Left lung (tissue), 10 donors: Measurements from ENCODE around the gene MISFA. TPM values are rescaled to one million over a fixed set of nuclear protein-coding genes. Genes with fewer than 3 reads are reported as not detected.
"Not testable (repeated sequence)": the region's sequence is repeated elsewhere in the genome, so short reads cannot be mapped to it uniquely, and the experiment has no call there.

Experiments
- ATAC-seq: fragments of 200-7000 bp; cut with Tn5 transposase; one replicate; pipeline ENCODE4 v1.9.1; 2020; ENCODE audit warnings: moderate library complexity
- DNase-seq, 4 donors: peaks; one replicate each; pipeline ENCODE4 v3.0.0-alpha.2; 2013 to 2020
- H3K27ac ChIP-seq, 2 donors: fragments of 200-600 bp; sonication (generic) in 1 of 2; one replicate each; pipeline versions ENCODE4 v1.5.0 to v1.8.0; 2020 to 2021
- H3K27me3 ChIP-seq, 2 donors: fragments of 200-600 bp; sonication (generic) in 1 of 2; one replicate each; pipeline versions ENCODE4 v1.5.0 to v1.8.0; 2020 to 2021
- H3K36me3 ChIP-seq, 2 donors: fragments of 200-600 bp; sonication (generic) in 1 of 2; one replicate each; pipeline versions ENCODE4 v1.5.0 to v1.8.0; 2020 to 2021
- H3K4me1 ChIP-seq, 2 donors: fragments of 200-600 bp; one replicate each; pipeline ENCODE4 v1.8.0; 2021
- H3K4me3 ChIP-seq, 2 donors: fragments of 200-600 bp; sonication (generic) in 1 of 2; one replicate each; pipeline versions ENCODE4 v1.5.0 to v1.8.0; 2020 to 2021; ENCODE audit warnings: mild to moderate bottlenecking in 1 of 2
- H3K9me3 ChIP-seq, 2 donors: fragments of 200-600 bp; sonication (generic) in 1 of 2; one replicate each; pipeline versions ENCODE4 v1.5.0 to v1.8.0; 2020 to 2021
- intact Hi-C, 2 donors: fragments of 100-400 bp; cut with DNase I; formaldehyde crosslinking; loops; one replicate each; pipeline versions ENCODE4 v1.11.2 to v1.14.2; 2022
- polyA plus RNA-seq, 6 donors: library from polyadenylated mRNA; unstranded; fragments of 120-200 nt; gene quantifications; one replicate each; pipeline ENCODE4 v1.2.1, GENCODE V29; 2013; ENCODE audit not compliant: insufficient read length in 6 of 6
- total RNA-seq, 2 donors: library from RNA; stranded (reverse); fragmentation: NEBNext Ultra II Directional; extraction: Animal tissue kit (Norgen Biotek cat#: 25700); gene quantifications; one replicate each; pipeline ENCODE4 v1.2.1, GENCODE V29; 2021
- TF ChIP-seq, protein P1 (sequence below), 2 donors: fragments of 200-600 bp; sonication (generic) in 1 of 2; IDR thresholded peaks; one replicate each; pipeline versions ENCODE4 v1.5.0 to v1.8.0; 2021; ENCODE audit warnings: antibody characterized with exemption in 2 of 2
- donor health status: DM: no; HTN: yes; CAD: no.
- donor health status: DM: no; HTN: no; CAD: no.

The MISFA gene
- total and polyA plus RNA-seq, 8 donors = 3.0 to 16.3 (median 13.7) TPM

DNA sequence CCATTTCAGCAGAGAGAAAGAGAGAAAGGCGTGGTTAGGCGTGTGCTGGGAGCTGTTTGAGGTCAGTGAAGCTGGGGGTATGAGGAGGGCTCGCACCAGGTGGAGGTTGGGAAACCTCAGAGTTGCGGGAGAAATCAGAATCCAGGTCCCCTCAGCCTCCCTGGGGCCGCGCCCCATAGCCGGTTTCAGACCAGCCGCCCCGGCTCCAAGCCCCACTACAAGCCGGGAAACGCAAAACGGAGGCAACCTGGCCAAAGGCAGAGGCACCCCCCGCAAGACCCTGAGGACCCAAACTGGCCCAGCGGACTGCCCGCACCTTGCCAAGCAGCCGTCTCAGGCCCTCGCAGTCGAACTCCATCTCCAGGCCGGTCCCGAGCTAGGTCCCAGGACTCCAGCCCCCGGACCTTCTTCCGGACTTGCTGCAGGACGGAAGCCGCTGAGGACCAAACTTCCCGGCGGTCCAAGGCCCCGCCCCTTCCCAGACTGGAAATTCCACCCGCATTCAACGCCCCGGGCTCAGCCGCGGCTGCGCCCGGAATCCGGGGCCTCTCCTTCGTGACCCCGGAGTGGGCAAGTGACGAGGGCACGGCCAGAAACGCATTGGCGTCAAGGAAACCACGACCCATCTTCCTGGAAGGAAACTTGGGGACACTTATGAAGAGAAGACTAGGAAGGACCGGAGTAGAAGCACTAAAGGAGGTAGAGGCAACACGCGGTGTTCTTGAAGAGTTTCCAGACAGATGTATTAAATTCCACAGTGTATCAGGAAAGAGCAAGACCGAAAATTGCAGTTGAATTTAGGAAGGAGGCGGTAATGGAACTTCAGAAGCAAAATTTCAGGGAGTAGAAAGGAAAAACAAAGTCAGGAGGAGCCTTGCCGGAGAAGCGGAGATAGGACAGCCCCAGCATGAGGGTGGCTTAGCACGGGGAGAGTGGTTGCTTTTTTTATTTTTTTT is 11.0 kb upstream of the MISFA start, which contains the start of gene UEVLD:
UEVLD (minus strand) TSS at position 438 of the 956 bp plus-strand sequence; CDS start at position 358, 80 bp downstream.
- peak within 1 kb of the TSS; percentile 85 to 93 for H3K4me3 ChIP-seq
- no peaks in the 10 kb centered on the region for H3K27me3 ChIP-seq
- TF ChIP-seq, protein P1, sequence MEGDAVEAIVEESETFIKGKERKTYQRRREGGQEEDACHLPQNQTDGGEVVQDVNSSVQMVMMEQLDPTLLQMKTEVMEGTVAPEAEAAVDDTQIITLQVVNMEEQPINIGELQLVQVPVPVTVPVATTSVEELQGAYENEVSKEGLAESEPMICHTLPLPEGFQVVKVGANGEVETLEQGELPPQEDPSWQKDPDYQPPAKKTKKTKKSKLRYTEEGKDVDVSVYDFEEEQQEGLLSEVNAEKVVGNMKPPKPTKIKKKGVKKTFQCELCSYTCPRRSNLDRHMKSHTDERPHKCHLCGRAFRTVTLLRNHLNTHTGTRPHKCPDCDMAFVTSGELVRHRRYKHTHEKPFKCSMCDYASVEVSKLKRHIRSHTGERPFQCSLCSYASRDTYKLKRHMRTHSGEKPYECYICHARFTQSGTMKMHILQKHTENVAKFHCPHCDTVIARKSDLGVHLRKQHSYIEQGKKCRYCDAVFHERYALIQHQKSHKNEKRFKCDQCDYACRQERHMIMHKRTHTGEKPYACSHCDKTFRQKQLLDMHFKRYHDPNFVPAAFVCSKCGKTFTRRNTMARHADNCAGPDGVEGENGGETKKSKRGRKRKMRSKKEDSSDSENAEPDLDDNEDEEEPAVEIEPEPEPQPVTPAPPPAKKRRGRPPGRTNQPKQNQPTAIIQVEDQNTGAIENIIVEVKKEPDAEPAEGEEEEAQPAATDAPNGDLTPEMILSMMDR (IDR thresholded peaks at IDR 0.05) = peak in 1 of 2 donors; percentile 5
- ATAC-seq (peak; percentile 98), DNase-seq (peak; percentile 85 to 95 (median 91))
- H3K27ac ChIP-seq = peak within 1 kb of the TSS; percentile 81 to 86
- peaks cover 21 to 36% of the 10 kb centered on the region in 2 donors for H3K4me1 ChIP-seq
- no peaks in the 10 kb centered on the region for H3K9me3 ChIP-seq
- intact Hi-C loops = no loop called here
- no peaks in the 10 kb centered on the region for H3K36me3 ChIP-seq

DNA sequence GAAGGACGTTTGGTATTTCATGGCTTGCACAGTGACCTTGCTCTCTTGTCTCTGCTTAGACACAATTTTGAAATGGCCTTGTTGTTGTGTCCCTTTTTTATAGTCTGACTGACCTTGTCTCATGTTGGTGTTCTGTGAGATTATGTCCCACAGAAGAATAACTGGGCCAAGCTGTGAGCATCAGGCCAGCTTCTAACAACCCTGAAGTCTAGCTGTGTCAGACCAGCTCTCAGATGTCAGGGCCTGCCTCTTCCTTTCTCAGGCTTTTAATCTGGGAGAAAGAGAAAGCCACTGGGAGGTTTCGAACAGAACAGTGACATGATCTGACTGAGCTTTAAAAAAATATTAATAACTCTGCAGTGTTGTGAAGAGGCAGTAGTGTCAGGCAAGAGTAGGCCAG is 9.0 kb upstream of the MISFA start:
- Histone ChIP-seq H3K36me3 (peaks cover 0 to 5% of the 10 kb centered on the region in 2 donors), H3K27ac (no peak overlapping the region), H3K27me3 (no peaks in the 10 kb centered on the region), H3K4me3 (peak overlapping the region in 1 of 2 donors; percentile 93), H3K9me3 (no peaks in the 10 kb centered on the region), H3K4me1 (peaks cover 21 to 36% of the 10 kb centered on the region in 2 donors)
- DNase-seq (no peak), ATAC-seq (no peak)
- intact Hi-C loops = no loop called here
- TF ChIP-seq, protein P1 (IDR thresholded peaks at IDR 0.05) = no peak

DNA sequence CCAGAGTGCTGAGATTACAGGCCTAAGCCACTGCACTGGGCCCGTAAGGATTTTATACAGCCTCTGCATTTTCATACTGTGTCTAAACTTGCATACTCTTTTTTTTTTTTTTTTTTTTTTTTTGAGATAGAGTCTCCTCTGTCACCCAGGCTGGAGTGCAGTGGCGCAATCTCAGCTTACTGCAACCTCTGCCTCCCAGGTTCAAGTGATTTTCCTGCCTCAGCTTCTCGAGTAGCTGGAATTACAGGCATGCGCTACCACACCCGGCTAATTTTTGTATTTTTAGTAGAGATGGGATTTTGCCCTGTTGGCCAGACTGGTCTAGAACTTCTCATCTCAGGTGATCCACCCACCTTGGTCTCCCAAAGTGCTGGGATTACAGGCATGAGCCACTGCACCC is 5.5 kb upstream of the MISFA start:
- peaks cover 0 to 18% of the 10 kb centered on the region in 2 donors for H3K36me3 ChIP-seq
- H3K9me3 ChIP-seq, DNase-seq, intact Hi-C loops, H3K4me3 ChIP-seq, H3K27me3 ChIP-seq, H3K27ac ChIP-seq: not testable (repeated sequence)
- ATAC-seq = peak; percentile 60
- peaks cover 12 to 20% of the 10 kb centered on the region in 2 donors for H3K4me1 ChIP-seq

DNA sequence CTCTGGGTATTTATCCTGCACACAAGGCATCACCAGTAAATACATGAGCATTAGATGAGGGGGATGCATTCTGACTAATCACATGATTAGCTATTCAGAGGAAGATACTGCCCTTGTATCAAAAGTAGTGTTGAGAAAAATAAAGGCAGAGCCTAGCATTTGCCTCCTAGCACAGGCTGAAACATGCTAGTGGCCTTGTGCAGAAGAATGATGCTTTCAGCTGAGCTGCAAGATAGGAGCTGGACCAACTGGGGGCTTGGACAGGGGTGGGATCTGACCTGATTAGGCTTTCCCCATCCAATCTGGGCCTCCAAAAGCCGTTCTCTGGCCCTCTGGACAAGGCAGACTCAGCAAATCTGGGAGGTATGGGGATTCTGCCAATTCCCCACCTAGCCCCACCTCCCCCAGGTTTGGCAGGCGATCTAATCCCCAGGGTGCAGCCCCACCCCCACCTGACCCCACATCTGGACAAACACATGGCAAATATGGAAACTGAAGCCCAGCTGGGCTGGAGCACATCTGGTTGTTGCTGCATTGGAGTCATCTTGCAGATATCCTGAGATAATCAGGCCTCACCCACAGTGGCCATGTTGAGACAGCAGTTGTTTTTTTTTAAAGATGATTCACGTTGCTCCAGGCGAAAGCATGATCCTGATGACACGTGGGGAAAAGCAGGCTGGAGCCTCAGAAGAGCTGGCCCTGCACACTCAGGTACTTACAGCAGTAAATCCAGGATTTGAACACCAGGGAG is 4.4 kb upstream of the MISFA start:
- ATAC-seq = no peak
- TF ChIP-seq, protein P1 (IDR thresholded peaks at IDR 0.05) = no peak
- Histone ChIP-seq H3K4me3 (no peak overlapping the region), H3K27me3 (no peaks in the 10 kb centered on the region), H3K4me1 (peaks cover 4 to 9% of the 10 kb centered on the region in 2 donors), H3K9me3 (no peaks in the 10 kb centered on the region), H3K36me3 (peaks cover 0 to 18% of the 10 kb centered on the region in 2 donors), H3K27ac (no peak overlapping the region)
- intact Hi-C loops = no loop called here
- DNase-seq = no peak

DNA sequence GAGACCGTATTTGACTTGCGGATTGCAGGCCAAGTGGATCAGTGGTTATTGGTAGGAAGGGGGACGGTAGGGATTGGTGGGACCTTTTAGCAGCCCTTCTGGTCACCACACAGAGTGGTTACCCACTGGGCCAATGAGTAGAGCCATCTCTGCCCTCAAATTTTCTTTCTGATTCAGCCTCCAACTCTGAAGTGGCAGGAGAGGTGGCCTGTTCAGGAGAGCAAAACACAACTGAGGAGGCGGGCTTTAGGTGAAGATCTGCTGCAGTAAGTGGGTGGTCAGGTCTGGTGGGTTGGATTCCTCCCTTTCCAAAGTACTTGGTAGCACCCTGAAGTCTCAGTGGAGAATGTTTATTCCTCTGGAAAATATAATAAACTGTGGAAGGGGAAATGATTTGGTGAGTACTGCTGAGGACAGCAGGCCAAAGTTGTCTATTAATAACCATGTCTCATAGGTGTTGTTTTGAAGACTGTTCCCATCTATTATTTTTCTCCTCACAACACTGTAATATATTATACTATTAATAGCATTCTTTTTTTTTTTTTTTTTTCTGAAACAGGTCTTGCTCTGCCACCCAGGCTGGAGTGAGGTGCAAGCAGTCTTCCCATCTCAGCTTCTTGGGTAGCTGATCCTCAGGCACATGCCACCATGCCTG is 1.5 kb downstream of the MISFA start:
- H3K27me3 ChIP-seq = no peaks in the 10 kb centered on the region
- intact Hi-C loops = no loop called here
- no peak overlapping the region for H3K27ac ChIP-seq
- no peaks in the 10 kb centered on the region for H3K9me3 ChIP-seq
- H3K36me3 ChIP-seq = peaks cover 0 to 15% of the 10 kb centered on the region in 2 donors
- DNase-seq = no peak
- ATAC-seq = no peak
- H3K4me1 ChIP-seq = no peaks in the 10 kb centered on the region
- H3K4me3 ChIP-seq = no peak overlapping the region
- TF ChIP-seq, protein P1 (IDR thresholded peaks at IDR 0.05) = no peak
